Neuronal stem cell (in vitro differentiated cells): Measurements from ENCODE around the gene DDIAS. TPM values are rescaled to one million over a fixed set of nuclear protein-coding genes. Genes with fewer than 3 reads are reported as not detected.
"Not testable (repeated sequence)": the region's sequence is repeated elsewhere in the genome, so short reads cannot be mapped to it uniquely, and the experiment has no call there.

Experiments
- DNase-seq: peaks from one replicate; pipeline ENCODE4 v3.0.0-alpha.2; 2013; ENCODE audit warnings: low spot score
- H2AFZ ChIP-seq: one replicate; pipeline ENCODE4 v1.6.1; 2013; ENCODE audit warnings: mild to moderate bottlenecking, low read length, inconsistent platforms
- H2AK5ac ChIP-seq: 2 replicates; pipeline ENCODE4 v1.6.1; 2013; ENCODE audit warnings: low read depth, mild to moderate bottlenecking, inconsistent platforms, low read length, moderate library complexity, mixed read lengths
- H2BK120ac ChIP-seq: 2 replicates; pipeline ENCODE4 v1.6.1; 2013; ENCODE audit warnings: low read depth, mild to moderate bottlenecking, inconsistent platforms, low read length, moderate library complexity, mixed read lengths
- H2BK12ac ChIP-seq: one replicate; pipeline ENCODE4 v1.6.1; 2013; ENCODE audit warnings: low read length, inconsistent platforms
- H2BK15ac ChIP-seq: 2 replicates; pipeline ENCODE4 v1.6.1; 2013; ENCODE audit warnings: mild to moderate bottlenecking, low read length, inconsistent platforms, mixed read lengths
- H2BK5ac ChIP-seq: one replicate; pipeline ENCODE4 v1.6.1; 2013; ENCODE audit warnings: inconsistent platforms, mild to moderate bottlenecking, low read length, moderate library complexity
- H3K14ac ChIP-seq: one replicate; pipeline ENCODE4 v1.6.1; 2013; ENCODE audit warnings: low read length, inconsistent platforms
- H3K18ac ChIP-seq: 2 replicates; pipeline ENCODE4 v1.6.1; 2013; ENCODE audit warnings: low read length, inconsistent platforms
- H3K23ac ChIP-seq: 2 replicates; pipeline ENCODE4 v1.6.1; 2013; ENCODE audit warnings: low read depth, mild to moderate bottlenecking, mixed read lengths, low read length, inconsistent platforms; ENCODE audit not compliant: poor library complexity
- H3K27ac ChIP-seq: replicated peaks from 3 replicates; pipeline ENCODE4 v1.5.1; 2013; ENCODE audit warnings: low read length, inconsistent platforms
- H3K27me3 ChIP-seq, 3 experiments: 2 replicates each; pipeline ENCODE4 v1.6.1; 2013; ENCODE audit warnings: low read length in 3 of 3, mild to moderate bottlenecking in 2 of 3, inconsistent platforms in 1 of 3, low read depth in 1 of 3, mixed read lengths in 1 of 3, moderate library complexity in 1 of 3; ENCODE audit not compliant: control insufficient read depth in 3 of 3, insufficient read depth in 3 of 3
- H3K36me3 ChIP-seq, 2 donors: replicated peaks in 1 of 2; 2 replicates each; pipeline ENCODE4 v1.6.1; 2013; ENCODE audit warnings: low read length in 2 of 2; ENCODE audit not compliant: control insufficient read depth in 2 of 2, insufficient read depth in 2 of 2
- H3K4ac ChIP-seq: 2 replicates; pipeline ENCODE4 v1.6.1; 2013; ENCODE audit warnings: inconsistent platforms, mild to moderate bottlenecking, low read length, moderate library complexity
- H3K4me1 ChIP-seq, 2 donors: 1 replicate in 1 of 2; 2 replicates in 1 of 2; pipeline ENCODE4 v1.6.1; 2013; ENCODE audit warnings: low read length in 2 of 2, low read depth in 1 of 2; ENCODE audit not compliant: control insufficient read depth in 2 of 2, insufficient read depth in 1 of 2
- H3K4me2 ChIP-seq: one replicate; pipeline ENCODE4 v1.6.1; 2013; ENCODE audit warnings: mild to moderate bottlenecking, low read length, inconsistent platforms; ENCODE audit not compliant: insufficient read depth, poor library complexity, severe bottlenecking
- H3K4me3 ChIP-seq, 2 donors: 2 replicates each; pipeline ENCODE4 v1.5.1; 2013; ENCODE audit warnings: low read length in 2 of 2, mild to moderate bottlenecking in 2 of 2, inconsistent platforms in 1 of 2, moderate library complexity in 1 of 2
- H3K79me1 ChIP-seq: one replicate; pipeline ENCODE4 v1.6.1; 2013; ENCODE audit warnings: low read depth, mild to moderate bottlenecking, inconsistent platforms, low read length, moderate library complexity
- H3K9ac ChIP-seq: one replicate; pipeline ENCODE4 v1.6.1; 2013; ENCODE audit warnings: mild to moderate bottlenecking, low read depth, low read length, inconsistent platforms; ENCODE audit not compliant: poor library complexity
- H3K9me3 ChIP-seq, 2 donors: replicated peaks in 1 of 2; 2 replicates each; pipeline versions ENCODE3 to v1.6.1; 2013; ENCODE audit warnings: low read length in 2 of 2, mild to moderate bottlenecking in 2 of 2, inconsistent platforms in 1 of 2, low read depth in 1 of 2, mixed read lengths in 1 of 2, moderate library complexity in 1 of 2; ENCODE audit not compliant: control insufficient read depth in 2 of 2, insufficient read depth in 1 of 2
- H4K8ac ChIP-seq: one replicate; pipeline ENCODE4 v1.6.1; 2013; ENCODE audit warnings: low read depth, mild to moderate bottlenecking, inconsistent platforms, low read length, moderate library complexity
- H4K91ac ChIP-seq: one replicate; pipeline ENCODE4 v1.6.1; 2013; ENCODE audit warnings: low read length, low read depth, mild to moderate bottlenecking, inconsistent platforms; ENCODE audit not compliant: poor library complexity
- WGBS, 2 donors: extraction: QIAGEN DNeasy Blood & Tissue Kit; methylation state at CpG; one replicate each; pipeline ENCODE4 v1.1.7; 2013; ENCODE audit warnings: missing lambda C conversion rate in 2 of 2, mixed read lengths in 1 of 2; ENCODE audit not compliant: insufficient read length in 2 of 2, insufficient replicate concordance in 1 of 2; ENCODE audit errors: extremely low coverage in 2 of 2; 5-methylcytosine and 5-hydroxymethylcytosine counted together
- polyA plus RNA-seq, 2 experiments: library from polyadenylated mRNA; stranded (reverse); fragments of 200-250 nt; gene quantifications; one replicate each; pipeline ENCODE4 v1.2.3, GENCODE V29; 2013

Gene DDIAS
- 12.6 TPM for polyA plus RNA-seq (2013, experiment 1 of 2)
- 12.1 TPM for polyA plus RNA-seq (2013, experiment 2 of 2)

GRCh38 chr11:82901165-82901921, at the start of gene DDIAS:
TSS of gene DDIAS (plus strand) at chr11:82901736. CDS start at chr11:82914739, 13,003 bp downstream.
- WGBS, 2 donors: no CpG with 5 or more reads among the region's 49 CpGs
- Histone ChIP-seq H3K79me1 (no peaks in the 10 kb centered on the region), H2BK15ac (no peak within 1 kb of the TSS), H3K4me3 (peak within 1 kb of the TSS; percentile 73 to 89), H2BK12ac (no peak within 1 kb of the TSS), H3K4ac (no peak within 1 kb of the TSS), H3K18ac (peak within 1 kb of the TSS; percentile 4), H3K27me3 (no peaks in the 10 kb centered on the region), H2AFZ (peak within 1 kb of the TSS; percentile 98), H3K4me2 (peak within 1 kb of the TSS; percentile 77), H3K36me3 (no peaks in the 10 kb centered on the region), H2BK120ac (no peak within 1 kb of the TSS), H3K4me1 (peaks cover 3 to 7% of the 10 kb centered on the region in 2 donors), H3K9me3 (no peaks in the 10 kb centered on the region), H3K27ac (peak within 1 kb of the TSS; percentile 66), H3K14ac (no peak within 1 kb of the TSS), H4K8ac (no peak within 1 kb of the TSS), H3K9ac (peak within 1 kb of the TSS; percentile 45), H2AK5ac (no peak within 1 kb of the TSS), H2BK5ac (no peak within 1 kb of the TSS), H4K91ac (no peak within 1 kb of the TSS), H3K23ac (no peak within 1 kb of the TSS)
- DNase-seq: peak; percentile 97

DNA sequence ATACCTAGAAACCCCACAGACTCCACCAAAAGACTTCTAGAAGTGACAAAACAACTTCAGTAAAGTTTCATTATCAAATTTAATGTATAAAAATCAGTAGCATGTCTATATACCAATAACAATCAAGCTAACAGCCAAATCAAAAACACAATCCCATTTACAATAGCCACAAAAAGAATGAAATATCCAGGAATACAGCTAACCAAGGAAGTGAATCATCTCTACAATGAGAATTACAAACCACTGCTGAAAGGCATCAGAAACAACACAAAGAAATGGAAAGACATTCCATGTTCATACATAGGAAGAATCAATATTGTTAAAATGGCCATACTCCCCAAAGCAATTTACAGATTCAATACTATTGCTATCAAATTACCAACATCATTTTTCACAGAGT, 47.3 kb upstream of the DDIAS start:
- H2AK5ac ChIP-seq: no peak overlapping the region
- H2BK12ac ChIP-seq: no peak overlapping the region
- H4K8ac ChIP-seq: no peak overlapping the region
- no peak overlapping the region for H2AFZ ChIP-seq
- no peak overlapping the region for H3K4me3 ChIP-seq
- H3K4me2 ChIP-seq: no peak overlapping the region
- peaks cover 0 to 4% of the 10 kb centered on the region in 2 donors for H3K36me3 ChIP-seq
- H2BK15ac ChIP-seq: no peak overlapping the region
- H3K4ac ChIP-seq: no peak overlapping the region
- H3K14ac ChIP-seq: no peak overlapping the region
- H3K9me3 ChIP-seq: peaks cover 2 to 7% of the 10 kb centered on the region in 2 donors
- H3K9ac ChIP-seq: no peak overlapping the region
- H3K27ac ChIP-seq: no peak overlapping the region
- no peaks in the 10 kb centered on the region for H3K4me1 ChIP-seq
- no peak overlapping the region for H3K18ac ChIP-seq
- no peaks in the 10 kb centered on the region for H3K79me1 ChIP-seq
- peaks cover 0 to 11% (median 0%) of the 10 kb centered on the region in 3 experiments for H3K27me3 ChIP-seq
- DNase-seq: no peak
- H2BK5ac ChIP-seq: no peak overlapping the region
- H3K23ac ChIP-seq: no peak overlapping the region
- H4K91ac ChIP-seq: no peak overlapping the region
- no peak overlapping the region for H2BK120ac ChIP-seq

DNA sequence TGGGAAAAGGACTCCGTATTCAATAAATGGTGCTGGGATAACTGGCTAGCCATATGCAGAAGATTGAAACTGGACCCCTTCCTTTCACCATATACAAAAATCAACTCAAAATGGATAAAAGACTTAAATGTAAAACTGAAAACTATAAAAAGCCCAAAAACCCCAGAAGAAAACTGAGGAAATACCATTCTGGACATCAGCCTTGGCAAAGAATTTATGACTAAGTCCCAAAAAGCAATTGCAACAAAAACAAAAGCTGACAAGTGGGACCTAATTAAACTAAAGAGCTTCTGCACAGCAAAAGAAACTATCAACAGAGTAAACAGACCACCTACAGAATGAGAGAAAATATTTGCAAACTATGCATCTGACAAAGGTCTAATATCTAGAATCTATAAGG, 46.6 kb upstream of the DDIAS start:
- H4K8ac ChIP-seq, H2BK5ac ChIP-seq, H2BK15ac ChIP-seq, DNase-seq, H3K18ac ChIP-seq, H3K36me3 ChIP-seq, H2AK5ac ChIP-seq, H3K23ac ChIP-seq, H4K91ac ChIP-seq, H3K79me1 ChIP-seq, H3K4me2 ChIP-seq, H3K9ac ChIP-seq, H3K4ac ChIP-seq, H3K14ac ChIP-seq, H3K9me3 ChIP-seq, H2AFZ ChIP-seq, H2BK120ac ChIP-seq, H3K4me1 ChIP-seq, H3K4me3 ChIP-seq, H2BK12ac ChIP-seq, H3K27ac ChIP-seq: not testable (repeated sequence)
- no CpG with 5 or more reads among the region's 1 CpG for WGBS, 2 donors
- H3K27me3 ChIP-seq: peaks cover 0 to 11% (median 0%) of the 10 kb centered on the region in 3 experiments

DNA sequence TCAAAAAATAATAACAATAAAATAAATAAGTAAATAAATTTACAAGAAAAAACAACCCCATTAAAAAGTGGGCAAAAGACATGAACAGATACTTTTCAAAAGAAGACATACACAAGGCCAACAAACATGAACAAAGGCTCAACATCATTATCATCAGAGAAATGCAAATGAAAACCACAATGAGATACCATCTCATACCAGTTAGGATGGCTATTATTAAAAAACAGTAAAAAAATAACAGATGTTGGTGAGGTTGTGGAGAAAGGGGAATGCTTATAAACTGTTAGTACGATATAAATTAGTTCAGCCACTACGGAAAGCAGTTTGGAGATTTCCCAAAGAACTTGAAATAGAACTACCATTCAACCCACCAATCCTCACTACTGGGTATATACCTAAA, 45.9 kb upstream of the DDIAS start:
- no peak overlapping the region for H3K4ac ChIP-seq
- WGBS, 2 donors: no CpG with 5 or more reads among the region's 2 CpGs

More for the DNA sequence above, 45.9 kb upstream of the DDIAS start:
- Histone ChIP-seq H3K9ac (no peak overlapping the region), H3K36me3 (no peaks in the 10 kb centered on the region), H3K27ac (no peak overlapping the region), H2AFZ (no peak overlapping the region), H4K91ac (no peak overlapping the region), H3K9me3 (peaks cover 2 to 7% of the 10 kb centered on the region in 2 donors), H4K8ac (no peak overlapping the region), H3K4me1 (no peaks in the 10 kb centered on the region), H3K79me1 (no peaks in the 10 kb centered on the region), H2BK12ac (no peak overlapping the region), H3K23ac (no peak overlapping the region), H3K14ac (no peak overlapping the region), H2BK15ac (no peak overlapping the region), H3K4me2 (no peak overlapping the region), H2BK120ac (no peak overlapping the region), H2AK5ac (no peak overlapping the region), H2BK5ac (no peak overlapping the region), H3K4me3 (no peak overlapping the region), H3K27me3 (peaks cover 0 to 8% (median 0%) of the 10 kb centered on the region in 3 experiments), H3K18ac (no peak overlapping the region)
- DNase-seq: no peak
